NT2/D1 (cell line): Measurements from ENCODE around the gene SLC2A8.

Experiments
- DNase-seq: peaks from one replicate; pipeline ENCODE4 v3.0.0-alpha.2; 2011; ENCODE audit warnings: low read depth, low spot score
- H3K27me3 ChIP-seq: 2 replicates; pipeline ENCODE4 v1.6.0; 2011; ENCODE audit warnings: mild to moderate bottlenecking; ENCODE audit not compliant: insufficient read length, insufficient read depth
- H3K36me3 ChIP-seq: 2 replicates; pipeline ENCODE4 v1.6.1; 2011; ENCODE audit warnings: mild to moderate bottlenecking, low read length, mixed read lengths; ENCODE audit not compliant: insufficient read depth, insufficient read length
- H3K4me1 ChIP-seq: 2 replicates; pipeline ENCODE4 v1.5.1; 2011; ENCODE audit not compliant: insufficient read depth, insufficient read length
- H3K4me3 ChIP-seq: 2 replicates; pipeline ENCODE4 v1.5.1; 2011; ENCODE audit warnings: low read depth; ENCODE audit not compliant: insufficient read length
- H3K9ac ChIP-seq: 2 replicates; pipeline ENCODE4 v1.6.0; 2011; ENCODE audit warnings: low read depth; ENCODE audit not compliant: insufficient read length
- H3K9me3 ChIP-seq: 2 replicates; pipeline ENCODE4 v1.5.1; 2011; ENCODE audit warnings: mild to moderate bottlenecking, low read length; ENCODE audit not compliant: insufficient read depth
- SUZ12 ChIP-seq: IDR thresholded peaks from 2 replicates; pipeline ENCODE4 v1.6.1; 2011; ENCODE audit not compliant: insufficient read length, insufficient read depth; ENCODE audit errors: extremely low read depth
- YY1 ChIP-seq: IDR thresholded peaks from 2 replicates; pipeline ENCODE4 v1.6.1; 2011; ENCODE audit not compliant: insufficient read length, insufficient read depth
- ZNF274 ChIP-seq: IDR thresholded peaks from 2 replicates; pipeline ENCODE4 v1.6.1; 2011; ENCODE audit warnings: mild to moderate bottlenecking, low read depth, low read length

Gene SLC2A8

GRCh38 chr9:127423934-127424675, 27.1 kb downstream of the SLC2A8 start, which contains the start of gene ZNF79:
Gene ZNF79 (plus strand): TSS chr9:127424382. CDS start chr9:127424788, 406 bp downstream.
- DNase-seq, result peak; percentile 93
- no peak for TF ChIP-seq SUZ12
- TF ChIP-seq YY1, result peak; percentile 37
- H3K27me3 ChIP-seq, result no peaks in the 10 kb centered on the region
- H3K4me1 ChIP-seq, result peaks cover 9% of the 10 kb centered on the region
- peak within 1 kb of the TSS; percentile 95 for H3K9ac ChIP-seq
- peaks cover 18% of the 10 kb centered on the region for H3K36me3 ChIP-seq
- peak within 1 kb of the TSS; percentile 91 for H3K4me3 ChIP-seq
- H3K9me3 ChIP-seq, result no peaks in the 10 kb centered on the region

GRCh38 chr9:127424676-127424999, 27.7 kb downstream of the SLC2A8 start:
- H3K9ac ChIP-seq, result peak overlapping the region; percentile 95
- DNase-seq, result no peak
- no peaks in the 10 kb centered on the region for H3K9me3 ChIP-seq
- TF ChIP-seq SUZ12 (no peak), ZNF274 (no peak), YY1 (no peak)
- H3K36me3 ChIP-seq, result peaks cover 21% of the 10 kb centered on the region
- peak overlapping the region; percentile 91 for H3K4me3 ChIP-seq
- H3K4me1 ChIP-seq, result peaks cover 6% of the 10 kb centered on the region
- H3K27me3 ChIP-seq, result no peaks in the 10 kb centered on the region

- no peak for TF ChIP-seq ZNF274
- no peak for TF ChIP-seq SUZ12
- TF ChIP-seq YY1, result no peak
- Histone ChIP-seq H3K9ac (no peak overlapping the region), H3K4me3 (no peak overlapping the region), H3K36me3 (peaks cover 34% of the 10 kb centered on the region), H3K9me3 (no peaks in the 10 kb centered on the region), H3K27me3 (no peaks in the 10 kb centered on the region), H3K4me1 (peaks cover 6% of the 10 kb centered on the region)
- DNase-seq, result no peak
These were observed 29.8 kb downstream of the SLC2A8 start for GRCh38 chr9:127426756-127427155.

GRCh38 chr9:127428348-127428747, 31.4 kb downstream of the SLC2A8 start:
- Histone ChIP-seq H3K9me3 (no peaks in the 10 kb centered on the region), H3K4me1 (no peaks in the 10 kb centered on the region), H3K36me3 (peaks cover 42% of the 10 kb centered on the region), H3K9ac (no peak overlapping the region), H3K27me3 (no peaks in the 10 kb centered on the region), H3K4me3 (no peak overlapping the region)
- no peak for TF ChIP-seq YY1
- DNase-seq, result no peak

GRCh38 chr9:127430415-127430814, 33.4 kb downstream of the SLC2A8 start:
- DNase-seq, result no peak
- H3K4me1 ChIP-seq, result no peaks in the 10 kb centered on the region
- no peaks in the 10 kb centered on the region for H3K27me3 ChIP-seq
- peaks cover 62% of the 10 kb centered on the region for H3K36me3 ChIP-seq
- TF ChIP-seq SUZ12, result no peak
- no peak for TF ChIP-seq YY1
- TF ChIP-seq ZNF274, result no peak
- H3K4me3 ChIP-seq, result no peak overlapping the region
- H3K9ac ChIP-seq, result no peak overlapping the region
- no peaks in the 10 kb centered on the region for H3K9me3 ChIP-seq

GRCh38 chr9:127437497-127438264, 40.7 kb downstream of the SLC2A8 start:
- no peak overlapping the region for H3K9ac ChIP-seq
- H3K27me3 ChIP-seq, result no peaks in the 10 kb centered on the region
- H3K9me3 ChIP-seq, result no peaks in the 10 kb centered on the region; the same call in 1 of the 2 replicates
- peaks cover 87% of the 10 kb centered on the region for H3K36me3 ChIP-seq
- H3K4me1 ChIP-seq, result no peaks in the 10 kb centered on the region
- TF ChIP-seq SUZ12 (no peak), ZNF274 (no peak), YY1 (no peak)
- no peak for DNase-seq
- H3K4me3 ChIP-seq, result no peak overlapping the region

GRCh38 chr9:127438394-127438793, 41.4 kb downstream of the SLC2A8 start:
- H3K4me1 ChIP-seq, result no peaks in the 10 kb centered on the region
- no peak for DNase-seq
- H3K9ac ChIP-seq, result no peak overlapping the region
- peaks cover 87% of the 10 kb centered on the region for H3K36me3 ChIP-seq
- TF ChIP-seq SUZ12 (no peak), ZNF274 (no peak), YY1 (no peak)
- H3K9me3 ChIP-seq, result no peaks in the 10 kb centered on the region; the same call in 1 of the 2 replicates
- H3K27me3 ChIP-seq, result no peaks in the 10 kb centered on the region
- H3K4me3 ChIP-seq, result no peak overlapping the region
